Measurements from ENCODE around the gene ZC3H12C. TPM values are rescaled to one million over a fixed set of nuclear protein-coding genes. Genes with fewer than 3 reads are reported as not detected.
A peak's percentile ranks its signal among the peaks of the same experiment; 100 is the strongest.

The ZC3H12C gene
- total and polyA plus RNA-seq, 10 of the 15 experiments (the other 5 are each of a cell fraction or from before 2014, with no cell fraction given), result 0.31 to 31.0 (median 3.7) TPM

DNA sequence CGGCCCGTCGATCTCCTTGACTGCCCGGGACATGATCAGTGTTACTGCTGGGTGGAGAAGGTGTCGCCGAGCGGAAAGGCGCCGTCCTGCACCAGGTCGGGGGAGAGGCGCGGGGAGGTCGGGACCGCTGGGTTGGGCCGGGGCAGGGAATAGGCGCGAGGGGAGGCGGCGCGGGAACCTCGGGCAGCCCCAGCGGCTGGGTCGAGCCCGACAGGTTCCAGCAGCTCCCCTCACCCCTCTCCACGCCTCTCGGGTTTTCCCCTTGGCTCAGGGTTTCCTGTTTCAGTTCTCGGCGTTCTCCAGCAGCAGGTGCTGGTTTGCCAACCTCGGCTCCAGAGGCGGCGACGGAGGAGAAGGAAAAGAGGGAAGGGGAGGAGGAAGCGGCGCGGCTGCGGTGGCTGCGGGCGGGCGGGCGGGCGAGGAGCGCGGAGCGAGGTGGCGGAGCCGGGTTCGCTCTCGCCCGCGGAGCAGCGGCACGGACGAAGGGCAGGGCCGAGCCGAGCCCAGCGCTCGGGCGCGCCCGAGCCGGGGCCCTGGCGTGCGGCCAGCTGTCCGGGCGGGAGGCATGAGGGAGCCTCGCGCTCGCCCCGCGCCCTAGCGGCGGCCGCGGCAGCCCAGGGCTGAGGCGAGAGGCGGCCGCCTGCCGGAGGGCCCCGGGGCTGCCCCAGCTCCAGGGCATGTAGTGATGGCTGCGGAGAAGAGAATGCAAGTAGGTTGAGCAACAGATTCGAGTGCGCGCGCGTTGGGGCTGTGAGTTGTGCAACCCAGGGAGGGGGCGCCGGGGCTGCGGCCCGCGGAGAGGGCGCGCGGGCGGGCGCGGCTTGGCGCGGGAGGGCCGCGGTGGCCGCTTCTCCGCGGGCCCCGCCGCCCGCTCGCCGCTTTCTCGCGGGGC, at the start of gene ZC3H12C (continued):
- TF ChIP-seq, protein P1, sequence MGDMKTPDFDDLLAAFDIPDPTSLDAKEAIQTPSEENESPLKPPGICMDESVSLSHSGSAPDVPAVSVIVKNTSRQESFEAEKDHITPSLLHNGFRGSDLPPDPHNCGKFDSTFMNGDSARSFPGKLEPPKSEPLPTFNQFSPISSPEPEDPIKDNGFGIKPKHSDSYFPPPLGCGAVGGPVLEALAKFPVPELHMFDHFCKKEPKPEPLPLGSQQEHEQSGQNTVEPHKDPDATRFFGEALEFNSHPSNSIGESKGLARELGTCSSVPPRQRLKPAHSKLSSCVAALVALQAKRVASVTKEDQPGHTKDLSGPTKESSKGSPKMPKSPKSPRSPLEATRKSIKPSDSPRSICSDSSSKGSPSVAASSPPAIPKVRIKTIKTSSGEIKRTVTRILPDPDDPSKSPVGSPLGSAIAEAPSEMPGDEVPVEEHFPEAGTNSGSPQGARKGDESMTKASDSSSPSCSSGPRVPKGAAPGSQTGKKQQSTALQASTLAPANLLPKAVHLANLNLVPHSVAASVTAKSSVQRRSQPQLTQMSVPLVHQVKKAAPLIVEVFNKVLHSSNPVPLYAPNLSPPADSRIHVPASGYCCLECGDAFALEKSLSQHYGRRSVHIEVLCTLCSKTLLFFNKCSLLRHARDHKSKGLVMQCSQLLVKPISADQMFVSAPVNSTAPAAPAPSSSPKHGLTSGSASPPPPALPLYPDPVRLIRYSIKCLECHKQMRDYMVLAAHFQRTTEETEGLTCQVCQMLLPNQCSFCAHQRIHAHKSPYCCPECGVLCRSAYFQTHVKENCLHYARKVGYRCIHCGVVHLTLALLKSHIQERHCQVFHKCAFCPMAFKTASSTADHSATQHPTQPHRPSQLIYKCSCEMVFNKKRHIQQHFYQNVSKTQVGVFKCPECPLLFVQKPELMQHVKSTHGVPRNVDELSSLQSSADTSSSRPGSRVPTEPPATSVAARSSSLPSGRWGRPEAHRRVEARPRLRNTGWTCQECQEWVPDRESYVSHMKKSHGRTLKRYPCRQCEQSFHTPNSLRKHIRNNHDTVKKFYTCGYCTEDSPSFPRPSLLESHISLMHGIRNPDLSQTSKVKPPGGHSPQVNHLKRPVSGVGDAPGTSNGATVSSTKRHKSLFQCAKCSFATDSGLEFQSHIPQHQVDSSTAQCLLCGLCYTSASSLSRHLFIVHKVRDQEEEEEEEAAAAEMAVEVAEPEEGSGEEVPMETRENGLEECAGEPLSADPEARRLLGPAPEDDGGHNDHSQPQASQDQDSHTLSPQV (IDR thresholded peaks at IDR 0.05), result no peak
- TF ChIP-seq ZZZ3 (IDR thresholded peaks at IDR 0.05; ENCODE audit: control insufficient read depth, insufficient read length, low read depth) (no peak), RUNX3 (IDR thresholded peaks at IDR 0.05; ENCODE audit: low read length) (peak; percentile 59), ASH2L (IDR thresholded peaks at IDR 0.05; ENCODE audit: borderline replicate concordance, low read depth) (no peak), NBN (IDR thresholded peaks at IDR 0.05) (peak; percentile 47; the same call in 1 of the 2 replicates), ZNF207 (IDR thresholded peaks at IDR 0.05; ENCODE audit: borderline replicate concordance) (no peak), CBFB (IDR thresholded peaks at IDR 0.05; ENCODE audit: low read depth) (no peak), ZNF274 (IDR thresholded peaks at IDR 0.05; ENCODE audit: insufficient read depth, insufficient read length) (no peak), NR2C1 (IDR thresholded peaks at IDR 0.05) (no peak), YY1 (IDR thresholded peaks at IDR 0.05; ENCODE audit: low read depth, low read length) (peak; percentile 70), RB1 (IDR thresholded peaks at IDR 0.05; ENCODE audit: borderline replicate concordance) (no peak; the same call in 1 of the 2 replicates), SRF (IDR thresholded peaks at IDR 0.05; ENCODE audit: low read depth in 2 of 2, low read length in 2 of 2) (no peak), SIN3A (IDR thresholded peaks at IDR 0.05; ENCODE audit: low read depth, low read length) (0 out of 2 replicates have a peak, but pooled peaks have one; percentile 37), MEF2B (IDR thresholded peaks at IDR 0.05; ENCODE audit: partially characterized antibody, poor library complexity, severe bottlenecking) (no peak), RFX5 (IDR thresholded peaks at IDR 0.05; ENCODE audit: low read depth, low read length) (no peak; the same call in 1 of the 2 replicates), RELA (IDR thresholded peaks at IDR 0.05; ENCODE audit: borderline replicate concordance, partially characterized antibody) (peak; percentile 85)
- TF ChIP-seq, protein P2, sequence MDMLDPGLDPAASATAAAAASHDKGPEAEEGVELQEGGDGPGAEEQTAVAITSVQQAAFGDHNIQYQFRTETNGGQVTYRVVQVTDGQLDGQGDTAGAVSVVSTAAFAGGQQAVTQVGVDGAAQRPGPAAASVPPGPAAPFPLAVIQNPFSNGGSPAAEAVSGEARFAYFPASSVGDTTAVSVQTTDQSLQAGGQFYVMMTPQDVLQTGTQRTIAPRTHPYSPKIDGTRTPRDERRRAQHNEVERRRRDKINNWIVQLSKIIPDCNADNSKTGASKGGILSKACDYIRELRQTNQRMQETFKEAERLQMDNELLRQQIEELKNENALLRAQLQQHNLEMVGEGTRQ (IDR thresholded peaks at IDR 0.05; ENCODE audit: borderline replicate concordance, low read depth, low read length), result no peak
- TF ChIP-seq, protein P3, sequence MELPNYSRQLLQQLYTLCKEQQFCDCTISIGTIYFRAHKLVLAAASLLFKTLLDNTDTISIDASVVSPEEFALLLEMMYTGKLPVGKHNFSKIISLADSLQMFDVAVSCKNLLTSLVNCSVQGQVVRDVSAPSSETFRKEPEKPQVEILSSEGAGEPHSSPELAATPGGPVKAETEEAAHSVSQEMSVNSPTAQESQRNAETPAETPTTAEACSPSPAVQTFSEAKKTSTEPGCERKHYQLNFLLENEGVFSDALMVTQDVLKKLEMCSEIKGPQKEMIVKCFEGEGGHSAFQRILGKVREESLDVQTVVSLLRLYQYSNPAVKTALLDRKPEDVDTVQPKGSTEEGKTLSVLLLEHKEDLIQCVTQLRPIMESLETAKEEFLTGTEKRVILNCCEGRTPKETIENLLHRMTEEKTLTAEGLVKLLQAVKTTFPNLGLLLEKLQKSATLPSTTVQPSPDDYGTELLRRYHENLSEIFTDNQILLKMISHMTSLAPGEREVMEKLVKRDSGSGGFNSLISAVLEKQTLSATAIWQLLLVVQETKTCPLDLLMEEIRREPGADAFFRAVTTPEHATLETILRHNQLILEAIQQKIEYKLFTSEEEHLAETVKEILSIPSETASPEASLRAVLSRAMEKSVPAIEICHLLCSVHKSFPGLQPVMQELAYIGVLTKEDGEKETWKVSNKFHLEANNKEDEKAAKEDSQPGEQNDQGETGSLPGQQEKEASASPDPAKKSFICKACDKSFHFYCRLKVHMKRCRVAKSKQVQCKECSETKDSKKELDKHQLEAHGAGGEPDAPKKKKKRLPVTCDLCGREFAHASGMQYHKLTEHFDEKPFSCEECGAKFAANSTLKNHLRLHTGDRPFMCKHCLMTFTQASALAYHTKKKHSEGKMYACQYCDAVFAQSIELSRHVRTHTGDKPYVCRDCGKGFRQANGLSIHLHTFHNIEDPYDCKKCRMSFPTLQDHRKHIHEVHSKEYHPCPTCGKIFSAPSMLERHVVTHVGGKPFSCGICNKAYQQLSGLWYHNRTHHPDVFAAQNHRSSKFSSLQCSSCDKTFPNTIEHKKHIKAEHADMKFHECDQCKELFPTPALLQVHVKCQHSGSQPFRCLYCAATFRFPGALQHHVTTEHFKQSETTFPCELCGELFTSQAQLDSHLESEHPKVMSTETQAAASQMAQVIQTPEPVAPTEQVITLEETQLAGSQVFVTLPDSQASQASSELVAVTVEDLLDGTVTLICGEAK (IDR thresholded peaks at IDR 0.05; ENCODE audit: borderline replicate concordance), result no peak
- TF ChIP-seq, protein P4, sequence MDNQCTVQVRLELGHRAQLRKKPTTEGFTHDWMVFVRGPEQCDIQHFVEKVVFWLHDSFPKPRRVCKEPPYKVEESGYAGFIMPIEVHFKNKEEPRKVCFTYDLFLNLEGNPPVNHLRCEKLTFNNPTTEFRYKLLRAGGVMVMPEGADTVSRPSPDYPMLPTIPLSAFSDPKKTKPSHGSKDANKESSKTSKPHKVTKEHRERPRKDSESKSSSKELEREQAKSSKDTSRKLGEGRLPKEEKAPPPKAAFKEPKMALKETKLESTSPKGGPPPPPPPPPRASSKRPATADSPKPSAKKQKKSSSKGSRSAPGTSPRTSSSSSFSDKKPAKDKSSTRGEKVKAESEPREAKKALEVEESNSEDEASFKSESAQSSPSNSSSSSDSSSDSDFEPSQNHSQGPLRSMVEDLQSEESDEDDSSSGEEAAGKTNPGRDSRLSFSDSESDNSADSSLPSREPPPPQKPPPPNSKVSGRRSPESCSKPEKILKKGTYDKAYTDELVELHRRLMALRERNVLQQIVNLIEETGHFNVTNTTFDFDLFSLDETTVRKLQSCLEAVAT (IDR thresholded peaks at IDR 0.05), result 0 out of 2 replicates have a peak, but pooled peaks have one; percentile 58
